Kidney (tissue), 14 donors: Measurements from ENCODE around the gene HDLBP. TPM values are rescaled to one million over a fixed set of nuclear protein-coding genes. Genes with fewer than 3 reads are reported as not detected.

Source experiments
- DNase-seq, 5 donors: peaks; one replicate each; pipeline ENCODE4 v3.0.0-alpha.2; 2013 to 2020
- FAIRE-seq: peaks from 2 replicates; lab custom pipeline; 2012; peaks lifted over from hg19 to GRCh38; lab: Jason Lieb, UNC
- H3K27ac ChIP-seq, 2 donors: one replicate each; pipeline ENCODE4 v1.7.0; 2013; ENCODE audit warnings: low read depth in 2 of 2, low read length in 2 of 2, inconsistent platforms in 1 of 2
- H3K27me3 ChIP-seq: one replicate; pipeline ENCODE4 v1.7.1; 2013; ENCODE audit warnings: low read length, inconsistent platforms; ENCODE audit not compliant: control insufficient read depth, insufficient read depth
- H3K36me3 ChIP-seq, 3 donors: one replicate each; pipeline versions ENCODE4 v1.7.0 to v1.7.1; 2013; ENCODE audit warnings: low read length in 3 of 3, control low read depth in 1 of 3, inconsistent platforms in 1 of 3; ENCODE audit not compliant: insufficient read depth in 3 of 3, control insufficient read depth in 2 of 3
- H3K4me1 ChIP-seq, 3 donors: one replicate each; pipeline versions ENCODE4 v1.7.0 to v1.7.1; 2013; ENCODE audit warnings: low read length in 3 of 3, inconsistent platforms in 1 of 3, low read depth in 1 of 3; ENCODE audit not compliant: control insufficient read depth in 2 of 3, insufficient read depth in 2 of 3
- H3K4me3 ChIP-seq, 3 donors: one replicate each; pipeline versions ENCODE4 v1.7.0 to v1.8.1; 2013; ENCODE audit warnings: low read length in 3 of 3, control low read depth in 1 of 3, inconsistent platforms in 1 of 3
- H3K9ac ChIP-seq, 3 donors: one replicate each; pipeline versions ENCODE4 v1.7.0 to v1.7.1; 2013; ENCODE audit warnings: low read length in 3 of 3, control low read depth in 1 of 3, inconsistent platforms in 1 of 3
- H3K9me3 ChIP-seq, 3 donors: one replicate each; pipeline versions ENCODE4 v1.7.0 to v1.7.1; 2013; ENCODE audit warnings: low read length in 3 of 3, control low read depth in 1 of 3, inconsistent platforms in 1 of 3; ENCODE audit not compliant: control insufficient read depth in 2 of 3, insufficient read depth in 1 of 3
- CTCF ChIP-seq: IDR thresholded peaks from 3 replicates; pipeline ENCODE4 v1.5.1; 2012; ENCODE audit warnings: mild to moderate bottlenecking, moderate library complexity, borderline replicate concordance; ENCODE audit not compliant: insufficient read depth; ENCODE audit errors: extremely low read depth
- intact Hi-C: fragments of 100-400 bp; cut with DNase I; formaldehyde crosslinking; loops from one replicate; pipeline ENCODE4 v1.11.1; 2022
- polyA plus RNA-seq: library from polyadenylated mRNA; stranded (reverse); fragments of 350-450 nt; fragmentation: Illumina TruSeq; extraction: RNeasy Lipid Tissue Mini Kit (QIAGEN cat#74804); gene quantifications from one replicate; pipeline ENCODE4 v1.2.3, GENCODE V29; 2014; ENCODE audit warnings: low read depth, low replicate concordance; ENCODE audit not compliant: insufficient read depth
- total RNA-seq: library from RNA; stranded (reverse); fragmentation: NEBNext Ultra II Directional; extraction: Animal tissue kit (Norgen Biotek cat#: 25700); gene quantifications from one replicate; pipeline ENCODE4 v1.2.1, GENCODE V29; 2021
- donor health status: control.
- donor health status: control.
- donor health status: control.
- donor health status: control.
- donor health status: control.
- donor health status: DM: yes; HTN: yes; CAD: no.
- donor health status: Normal renal cell carcinoma (clear cell type).

HDLBP gene
- total and polyA plus RNA-seq, 2 donors from 2014 or later: 256 to 356 TPM

- intact Hi-C loops: no loop called here
- Histone ChIP-seq H3K4me3 (no peak overlapping the region), H3K27ac (no peak overlapping the region), H3K36me3 (no peaks in the 10 kb centered on the region), H3K4me1 (no peaks in the 10 kb centered on the region), H3K9me3 (no peaks in the 10 kb centered on the region), H3K27me3 (no peaks in the 10 kb centered on the region), H3K9ac (no peak overlapping the region)
- peak in 1 of 5 donors; percentile 71 for DNase-seq
- TF ChIP-seq CTCF: no peak
- FAIRE-seq: no peak
These were observed 119.9 kb downstream of the HDLBP start for GRCh38 chr2:241195506-241196130.

GRCh38 chr2:241194811-241195210 lies 120.7 kb downstream of the HDLBP start:
- TF ChIP-seq CTCF: no peak
- no peak overlapping the region for H3K4me3 ChIP-seq
- intact Hi-C loops: no loop called here
- H3K27ac ChIP-seq: no peak overlapping the region
- H3K27me3 ChIP-seq: no peaks in the 10 kb centered on the region
- H3K36me3 ChIP-seq: no peaks in the 10 kb centered on the region
- DNase-seq: peak in 1 of 5 donors; percentile 29
- no peaks in the 10 kb centered on the region for H3K9me3 ChIP-seq
- no peak for FAIRE-seq
- no peaks in the 10 kb centered on the region for H3K4me1 ChIP-seq
- H3K9ac ChIP-seq: no peak overlapping the region

- peak in 1 of 5 donors; percentile 44 for DNase-seq
- Histone ChIP-seq H3K9ac (no peak overlapping the region), H3K9me3 (no peaks in the 10 kb centered on the region), H3K27ac (no peak overlapping the region), H3K4me3 (no peak overlapping the region), H3K36me3 (no peaks in the 10 kb centered on the region), H3K4me1 (no peaks in the 10 kb centered on the region), H3K27me3 (no peaks in the 10 kb centered on the region)
- no peak for TF ChIP-seq CTCF
- intact Hi-C loops: no loop called here
- no peak for FAIRE-seq
These were observed 122.2 kb downstream of the HDLBP start for GRCh38 chr2:241193271-241193670.

- DNase-seq: peak in 1 of 5 donors; percentile 61
- FAIRE-seq: no peak
- H3K4me1 ChIP-seq: no peaks in the 10 kb centered on the region
- TF ChIP-seq CTCF: no peak
- no peaks in the 10 kb centered on the region for H3K27me3 ChIP-seq
- intact Hi-C loops: no loop called here
- no peaks in the 10 kb centered on the region for H3K36me3 ChIP-seq
- H3K9ac ChIP-seq: no peak overlapping the region
- H3K4me3 ChIP-seq: no peak overlapping the region
- no peak overlapping the region for H3K27ac ChIP-seq
- H3K9me3 ChIP-seq: no peaks in the 10 kb centered on the region
These were observed 124.4 kb downstream of the HDLBP start for GRCh38 chr2:241191081-241191480.
